ENCODE data around the gene TMEM165. TPM values are rescaled to one million over a fixed set of nuclear protein-coding genes. Genes with fewer than 3 reads are reported as not detected.

The TMEM165 gene
- total RNA-seq, 2 donors from 2014 or later, result 185 to 360 TPM

DNA sequence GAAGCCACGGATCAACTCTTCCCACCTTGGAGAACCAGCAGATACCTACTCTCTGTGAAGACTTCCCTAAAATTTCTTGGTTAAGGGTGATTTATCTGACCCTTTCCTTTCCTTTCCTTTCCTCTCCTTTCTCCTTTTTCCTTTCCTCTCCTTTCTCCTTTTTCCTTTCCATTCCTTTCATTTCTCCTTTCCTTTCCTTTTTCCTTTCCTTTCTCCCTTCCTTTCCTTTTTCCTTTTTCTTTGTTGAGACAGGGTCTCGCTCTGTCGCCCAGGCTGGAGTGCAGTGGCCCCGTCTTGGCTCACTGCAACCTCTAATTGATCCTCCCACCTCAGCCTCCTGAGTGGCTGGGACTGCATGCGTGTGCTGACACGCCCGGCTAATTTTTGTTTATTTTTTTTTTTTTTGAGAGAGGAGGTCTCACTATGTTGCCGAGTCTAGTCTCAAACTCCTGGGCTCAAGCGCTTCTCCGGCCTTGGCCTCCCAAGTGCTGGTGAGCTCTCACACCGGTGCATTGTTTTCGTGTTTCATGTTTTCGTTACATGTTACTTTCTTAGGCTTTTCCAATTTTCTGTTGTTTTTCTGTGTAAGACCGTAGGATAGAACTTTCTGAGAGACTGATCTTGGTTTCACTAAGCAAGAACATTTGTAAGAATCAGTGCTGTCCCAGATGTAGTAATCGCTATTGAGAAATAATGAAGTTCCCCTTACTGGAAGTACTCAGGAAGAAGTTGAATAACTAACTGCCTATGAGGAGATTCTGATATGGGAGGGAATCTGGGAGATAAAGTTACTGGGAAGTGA lies 2.0 kb downstream of the TMEM165 start:
- peak overlapping the region; percentile 99 for H3K4me3 ChIP-seq
- H3K27ac ChIP-seq, result peak overlapping the region; percentile 100
- peak; percentile 21 for ATAC-seq (ENCODE audit: insufficient number of reproducible peaks, low FRiP score, low read depth)
- H3K9me3 ChIP-seq, result no peaks in the 10 kb centered on the region
- H3K36me3 ChIP-seq, result no peaks in the 10 kb centered on the region
- TF ChIP-seq, protein P1, sequence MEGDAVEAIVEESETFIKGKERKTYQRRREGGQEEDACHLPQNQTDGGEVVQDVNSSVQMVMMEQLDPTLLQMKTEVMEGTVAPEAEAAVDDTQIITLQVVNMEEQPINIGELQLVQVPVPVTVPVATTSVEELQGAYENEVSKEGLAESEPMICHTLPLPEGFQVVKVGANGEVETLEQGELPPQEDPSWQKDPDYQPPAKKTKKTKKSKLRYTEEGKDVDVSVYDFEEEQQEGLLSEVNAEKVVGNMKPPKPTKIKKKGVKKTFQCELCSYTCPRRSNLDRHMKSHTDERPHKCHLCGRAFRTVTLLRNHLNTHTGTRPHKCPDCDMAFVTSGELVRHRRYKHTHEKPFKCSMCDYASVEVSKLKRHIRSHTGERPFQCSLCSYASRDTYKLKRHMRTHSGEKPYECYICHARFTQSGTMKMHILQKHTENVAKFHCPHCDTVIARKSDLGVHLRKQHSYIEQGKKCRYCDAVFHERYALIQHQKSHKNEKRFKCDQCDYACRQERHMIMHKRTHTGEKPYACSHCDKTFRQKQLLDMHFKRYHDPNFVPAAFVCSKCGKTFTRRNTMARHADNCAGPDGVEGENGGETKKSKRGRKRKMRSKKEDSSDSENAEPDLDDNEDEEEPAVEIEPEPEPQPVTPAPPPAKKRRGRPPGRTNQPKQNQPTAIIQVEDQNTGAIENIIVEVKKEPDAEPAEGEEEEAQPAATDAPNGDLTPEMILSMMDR (IDR thresholded peaks at IDR 0.05), result no peak
- no peaks in the 10 kb centered on the region for H3K27me3 ChIP-seq (replicated peaks; ENCODE audit: insufficient read depth)
- peaks cover 20 to 37% of the 10 kb centered on the region in 2 donors for H3K4me1 ChIP-seq (ENCODE audit: control insufficient read depth in 1 of 2, low read depth in 2 of 2)
- no peak for DNase-seq (ENCODE audit: low spot score)

DNA sequence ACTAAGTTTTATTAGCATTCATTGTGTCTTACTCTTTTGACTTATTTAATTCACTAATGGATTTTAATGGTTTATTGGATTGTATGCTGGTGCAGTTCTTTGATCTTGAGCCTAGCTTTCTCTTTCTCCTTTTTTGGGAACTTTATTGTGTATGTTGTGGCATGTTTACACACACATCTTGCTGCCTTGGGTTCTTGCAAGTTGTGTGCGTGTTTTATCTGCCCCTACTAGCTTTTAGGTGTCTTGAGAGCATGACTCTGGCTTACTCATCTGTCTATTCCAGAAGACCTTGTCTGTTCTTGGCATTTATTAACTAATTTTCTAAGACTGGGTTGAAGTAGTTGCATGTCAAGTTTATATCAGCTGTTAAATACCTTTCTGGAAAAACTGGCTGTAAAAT lies 2.7 kb downstream of the TMEM165 start:
- H3K27ac ChIP-seq, result peak overlapping the region; percentile 100
- DNase-seq (ENCODE audit: low spot score) (no peak), ATAC-seq (ENCODE audit: insufficient number of reproducible peaks, low FRiP score, low read depth) (no peak)
- peaks cover 20 to 43% of the 10 kb centered on the region in 2 donors for H3K4me1 ChIP-seq (ENCODE audit: control insufficient read depth in 1 of 2, low read depth in 2 of 2)
- H3K36me3 ChIP-seq, result no peaks in the 10 kb centered on the region
- peak overlapping the region; percentile 99 for H3K4me3 ChIP-seq
- no peaks in the 10 kb centered on the region for H3K9me3 ChIP-seq
- no peaks in the 10 kb centered on the region for H3K27me3 ChIP-seq (replicated peaks; ENCODE audit: insufficient read depth)
- TF ChIP-seq, protein P1 (IDR thresholded peaks at IDR 0.05), result no peak

DNA sequence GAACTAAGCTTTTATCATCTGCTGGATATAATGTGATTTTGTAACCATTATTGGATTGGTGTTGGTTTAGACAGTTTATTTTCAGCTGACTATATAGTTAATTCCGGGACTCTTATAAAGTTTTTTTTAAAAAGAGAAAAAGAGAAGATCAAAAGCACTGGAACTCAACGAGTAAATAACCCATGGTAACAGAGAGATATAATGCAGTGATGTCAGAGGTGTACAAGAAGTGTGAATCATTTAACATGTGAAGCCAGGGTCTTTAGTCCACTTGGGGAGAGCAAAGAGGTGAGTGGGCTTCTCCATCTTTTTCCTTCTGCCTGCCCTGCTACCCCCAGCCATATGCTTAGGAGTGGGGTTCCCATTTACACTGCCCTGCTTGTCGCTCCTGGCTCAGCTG lies 3.2 kb downstream of the TMEM165 start:
- no peaks in the 10 kb centered on the region for H3K36me3 ChIP-seq
- peak overlapping the region; percentile 99 for H3K4me3 ChIP-seq
- H3K9me3 ChIP-seq, result no peaks in the 10 kb centered on the region
- H3K4me1 ChIP-seq (ENCODE audit: control insufficient read depth in 1 of 2, low read depth in 2 of 2), result peaks cover 20 to 46% of the 10 kb centered on the region in 2 donors
- H3K27me3 ChIP-seq (replicated peaks; ENCODE audit: insufficient read depth), result no peaks in the 10 kb centered on the region
- TF ChIP-seq, protein P1 (IDR thresholded peaks at IDR 0.05), result no peak
- peak overlapping the region; percentile 100 for H3K27ac ChIP-seq
- ATAC-seq (ENCODE audit: insufficient number of reproducible peaks, low FRiP score, low read depth), result no peak
- no peak for DNase-seq (ENCODE audit: low spot score)

DNA sequence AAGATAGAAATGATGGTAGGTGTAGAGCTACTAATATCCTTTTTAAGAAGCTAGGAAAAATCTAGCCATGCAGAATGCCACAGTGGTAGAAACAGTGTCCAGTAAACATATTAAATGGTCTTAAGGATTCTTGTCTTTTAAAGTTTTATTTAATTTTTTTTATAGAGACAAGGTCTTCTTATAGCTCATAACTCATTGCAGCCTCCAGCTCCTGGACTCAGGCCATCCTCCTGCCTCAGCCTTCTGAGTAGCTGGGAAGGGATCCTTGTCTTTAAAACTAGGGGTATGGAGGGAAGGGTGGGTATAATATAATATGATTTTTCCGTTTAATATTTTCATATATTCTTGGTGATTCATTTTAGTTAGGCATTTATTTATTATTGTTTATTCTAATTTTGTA lies 3.8 kb downstream of the TMEM165 start:
- TF ChIP-seq, protein P1 (IDR thresholded peaks at IDR 0.05), result no peak
- DNase-seq (ENCODE audit: low spot score), result no peak
- Histone ChIP-seq H3K4me1 (ENCODE audit: control insufficient read depth in 1 of 2, low read depth in 2 of 2) (peaks cover 20 to 46% of the 10 kb centered on the region in 2 donors), H3K27me3 (replicated peaks; ENCODE audit: insufficient read depth) (no peaks in the 10 kb centered on the region), H3K9me3 (no peaks in the 10 kb centered on the region), H3K27ac (peak overlapping the region in 1 of 2 donors; percentile 100), H3K36me3 (no peaks in the 10 kb centered on the region), H3K4me3 (peak overlapping the region; percentile 99)
- ATAC-seq (ENCODE audit: insufficient number of reproducible peaks, low FRiP score, low read depth), result no peak

DNA sequence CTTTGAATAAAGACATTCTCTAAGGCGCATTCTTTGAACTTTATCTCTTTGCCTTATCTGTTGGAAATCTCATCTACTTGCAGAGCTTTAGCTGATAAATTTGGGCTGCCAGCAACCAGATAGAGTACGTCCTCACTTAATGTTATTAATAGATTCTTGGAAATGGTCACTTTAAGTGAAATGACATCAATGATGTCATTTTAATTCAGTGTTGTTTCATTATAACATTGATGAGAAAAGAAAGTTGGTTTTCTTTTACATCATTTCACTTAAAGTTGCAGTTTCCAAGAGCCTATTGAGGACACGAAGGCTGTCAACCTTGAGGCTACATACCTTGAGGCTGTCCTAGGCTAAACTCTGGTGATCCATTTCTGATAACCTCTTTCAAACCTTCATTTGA lies 9.3 kb downstream of the TMEM165 start:
- Histone ChIP-seq H3K9me3 (no peaks in the 10 kb centered on the region), H3K4me1 (ENCODE audit: control insufficient read depth in 1 of 2, low read depth in 2 of 2) (peaks cover 31 to 64% of the 10 kb centered on the region in 2 donors), H3K36me3 (peaks cover 5% of the 10 kb centered on the region), H3K27ac (no peak overlapping the region), H3K4me3 (no peak overlapping the region), H3K27me3 (replicated peaks; ENCODE audit: insufficient read depth) (no peaks in the 10 kb centered on the region)
- TF ChIP-seq, protein P1 (IDR thresholded peaks at IDR 0.05), result no peak
- no peak for ATAC-seq (ENCODE audit: insufficient number of reproducible peaks, low FRiP score, low read depth)
- no peak for DNase-seq (ENCODE audit: low spot score)

All from thoracic aorta (tissue), 2 donors.